Nephron (organoid): Measurements from ENCODE around the gene PHACTR1.
A peak's percentile ranks its signal among the peaks of the same experiment; 100 is the strongest.

ENCODE experiments used
- H3K27ac Mint-ChIP-seq, 3 experiments: 2 replicates each; pipeline ENCODE4 v1.8.0; 2020; ENCODE audit warnings: mixed read lengths in 3 of 3, mild to moderate bottlenecking in 2 of 3, moderate library complexity in 1 of 3
- H3K27me3 Mint-ChIP-seq: 2 replicates; pipeline ENCODE4 v1.8.0; 2021; ENCODE audit warnings: low read depth, mild to moderate bottlenecking, moderate library complexity, mixed read lengths
- H3K36me3 Mint-ChIP-seq: 2 replicates; pipeline ENCODE4 v1.8.0; 2020; ENCODE audit warnings: low read depth, mixed read lengths
- H3K4me1 Mint-ChIP-seq: 2 replicates; pipeline ENCODE4 v1.8.0; 2020; ENCODE audit warnings: mixed read lengths
- H3K4me3 Mint-ChIP-seq, 3 experiments: 2 replicates each; pipeline ENCODE4 v1.8.0; 2020; ENCODE audit warnings: mild to moderate bottlenecking in 3 of 3, mixed read lengths in 3 of 3, moderate library complexity in 2 of 3
- H3K9me3 Mint-ChIP-seq: 2 replicates; pipeline ENCODE4 v1.8.0; 2020; ENCODE audit warnings: mixed read lengths
- TF ChIP-seq, protein P1 (sequence below), 3 experiments: fragments of 200-600 bp; sonication (generic); IDR thresholded peaks; one replicate each; pipeline ENCODE4 v1.5.0; 2021; ENCODE audit warnings: antibody characterized with exemption in 3 of 3; ENCODE audit not compliant: unreplicated experiment in 3 of 3

PHACTR1 gene

DNA sequence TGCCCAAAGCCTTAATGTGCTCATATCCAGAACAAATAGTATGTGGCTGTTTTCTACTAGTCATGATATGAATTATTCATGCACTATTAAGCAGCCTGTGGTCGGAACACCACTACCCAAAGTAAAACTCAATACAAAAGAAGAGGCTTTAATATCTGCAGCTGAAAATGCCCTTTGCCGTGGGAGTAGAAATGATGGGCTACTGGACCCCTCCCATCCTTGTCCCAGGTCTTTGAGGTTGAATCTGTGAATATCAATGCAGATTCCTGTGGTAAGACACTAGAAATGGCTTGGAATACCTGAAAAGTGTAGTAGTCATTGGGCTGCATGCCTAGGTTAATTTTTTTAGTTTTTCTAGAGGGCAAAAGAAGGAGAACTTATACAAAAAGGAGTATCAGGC, 308.0 kb downstream of the PHACTR1 start:
- Mint-ChIP-seq H3K4me1 (peaks cover 19% of the 10 kb centered on the region), H3K27ac (no peak overlapping the region), H3K27me3 (peaks cover 10% of the 10 kb centered on the region), H3K4me3 (no peak overlapping the region), H3K9me3 (no peaks in the 10 kb centered on the region), H3K36me3 (no peaks in the 10 kb centered on the region)
- TF ChIP-seq, protein P1, sequence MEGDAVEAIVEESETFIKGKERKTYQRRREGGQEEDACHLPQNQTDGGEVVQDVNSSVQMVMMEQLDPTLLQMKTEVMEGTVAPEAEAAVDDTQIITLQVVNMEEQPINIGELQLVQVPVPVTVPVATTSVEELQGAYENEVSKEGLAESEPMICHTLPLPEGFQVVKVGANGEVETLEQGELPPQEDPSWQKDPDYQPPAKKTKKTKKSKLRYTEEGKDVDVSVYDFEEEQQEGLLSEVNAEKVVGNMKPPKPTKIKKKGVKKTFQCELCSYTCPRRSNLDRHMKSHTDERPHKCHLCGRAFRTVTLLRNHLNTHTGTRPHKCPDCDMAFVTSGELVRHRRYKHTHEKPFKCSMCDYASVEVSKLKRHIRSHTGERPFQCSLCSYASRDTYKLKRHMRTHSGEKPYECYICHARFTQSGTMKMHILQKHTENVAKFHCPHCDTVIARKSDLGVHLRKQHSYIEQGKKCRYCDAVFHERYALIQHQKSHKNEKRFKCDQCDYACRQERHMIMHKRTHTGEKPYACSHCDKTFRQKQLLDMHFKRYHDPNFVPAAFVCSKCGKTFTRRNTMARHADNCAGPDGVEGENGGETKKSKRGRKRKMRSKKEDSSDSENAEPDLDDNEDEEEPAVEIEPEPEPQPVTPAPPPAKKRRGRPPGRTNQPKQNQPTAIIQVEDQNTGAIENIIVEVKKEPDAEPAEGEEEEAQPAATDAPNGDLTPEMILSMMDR (IDR thresholded peaks at IDR 0.05; ENCODE audit: unreplicated experiment in 3 of 3), result no peak

DNA sequence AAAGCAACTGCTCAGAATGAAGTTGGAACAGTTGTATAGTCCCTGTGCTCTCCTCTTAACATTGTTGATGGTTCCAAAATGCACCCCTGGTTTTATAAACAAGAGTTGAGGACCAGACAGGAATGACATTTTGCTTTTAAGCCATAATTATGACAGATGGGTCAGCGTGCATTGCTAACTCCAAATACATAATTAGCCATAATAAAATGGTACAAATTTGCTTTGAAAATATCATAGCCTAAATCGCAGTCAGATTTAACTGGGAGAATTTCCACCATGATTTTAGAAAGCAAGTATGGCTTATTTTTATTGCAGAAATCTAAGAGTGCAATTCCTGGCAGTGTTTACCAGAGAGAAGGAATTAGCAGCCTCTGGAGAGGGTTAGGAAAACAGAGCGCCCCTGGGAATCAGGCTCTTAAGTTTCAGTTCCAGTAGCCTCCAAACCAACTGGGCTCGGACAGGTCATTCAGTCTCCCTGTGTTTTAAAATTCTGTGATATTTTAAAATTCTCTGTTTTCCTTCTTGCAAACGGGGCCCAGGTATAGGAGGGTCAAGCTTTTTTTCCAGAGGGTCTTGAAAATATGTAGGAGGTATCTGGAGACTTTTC, 309.4 kb downstream of the PHACTR1 start:
- Mint-ChIP-seq H3K4me1 (peaks cover 19% of the 10 kb centered on the region), H3K36me3 (no peaks in the 10 kb centered on the region), H3K27ac (no peak overlapping the region), H3K4me3 (no peak overlapping the region), H3K27me3 (peaks cover 3% of the 10 kb centered on the region), H3K9me3 (no peaks in the 10 kb centered on the region)
- TF ChIP-seq, protein P1 (IDR thresholded peaks at IDR 0.05; ENCODE audit: unreplicated experiment in 3 of 3), result no peak

DNA sequence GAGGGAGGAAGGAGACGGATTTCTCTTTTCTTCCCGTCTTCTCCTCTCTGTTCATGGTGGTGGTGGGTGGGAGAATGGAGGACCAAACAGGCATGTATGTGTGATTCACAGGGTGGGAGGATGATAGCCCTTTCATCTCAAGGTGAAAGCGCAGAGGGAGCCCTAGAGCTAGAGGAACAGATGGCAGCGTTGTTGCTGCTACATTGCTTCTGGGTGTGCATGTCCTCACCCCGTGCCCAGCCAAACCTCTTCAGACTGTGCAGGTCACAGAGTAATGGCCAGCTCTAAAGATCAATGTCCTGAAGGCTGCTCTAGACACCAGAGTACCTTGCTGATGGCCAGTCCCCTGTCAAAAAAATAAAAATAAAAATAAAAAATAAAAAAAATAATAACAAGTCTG, 310.0 kb downstream of the PHACTR1 start:
- no peaks in the 10 kb centered on the region for H3K36me3 Mint-ChIP-seq
- TF ChIP-seq, protein P1 (IDR thresholded peaks at IDR 0.05; ENCODE audit: unreplicated experiment in 3 of 3), result no peak
- no peaks in the 10 kb centered on the region for H3K9me3 Mint-ChIP-seq

DNA sequence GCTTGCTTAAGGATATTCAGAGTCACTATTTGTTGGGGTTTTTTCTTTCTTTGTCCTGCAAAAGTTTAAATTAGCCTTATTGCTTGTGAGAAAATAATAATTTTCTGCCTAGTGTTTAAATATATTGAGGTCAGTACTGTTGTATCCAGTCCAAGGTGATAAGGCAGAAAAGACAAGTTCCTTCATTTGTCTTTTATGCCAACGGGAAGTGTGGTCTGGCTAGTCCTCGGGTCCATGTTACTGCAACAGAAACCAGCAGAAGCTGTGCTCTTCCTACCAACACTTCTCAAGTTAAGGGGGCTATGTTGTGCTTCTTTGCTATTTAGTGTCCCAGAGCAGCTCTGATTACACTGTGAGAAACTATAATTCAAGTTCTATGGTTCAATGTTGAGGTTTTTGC, 310.6 kb downstream of the PHACTR1 start:
- TF ChIP-seq, protein P1 (IDR thresholded peaks at IDR 0.05; ENCODE audit: unreplicated experiment in 3 of 3), result no peak
- no peak overlapping the region for H3K4me3 Mint-ChIP-seq
- no peaks in the 10 kb centered on the region for H3K36me3 Mint-ChIP-seq
- H3K4me1 Mint-ChIP-seq, result peaks cover 19% of the 10 kb centered on the region
- no peak overlapping the region for H3K27ac Mint-ChIP-seq
- H3K27me3 Mint-ChIP-seq, result no peaks in the 10 kb centered on the region
- H3K9me3 Mint-ChIP-seq, result no peaks in the 10 kb centered on the region

More for the DNA sequence above, 310.0 kb downstream of the PHACTR1 start:
- Mint-ChIP-seq H3K27me3 (peaks cover 3% of the 10 kb centered on the region), H3K4me1 (peaks cover 19% of the 10 kb centered on the region), H3K4me3 (no peak overlapping the region), H3K27ac (peak overlapping the region in 1 of 3 experiments; percentile 16)

DNA sequence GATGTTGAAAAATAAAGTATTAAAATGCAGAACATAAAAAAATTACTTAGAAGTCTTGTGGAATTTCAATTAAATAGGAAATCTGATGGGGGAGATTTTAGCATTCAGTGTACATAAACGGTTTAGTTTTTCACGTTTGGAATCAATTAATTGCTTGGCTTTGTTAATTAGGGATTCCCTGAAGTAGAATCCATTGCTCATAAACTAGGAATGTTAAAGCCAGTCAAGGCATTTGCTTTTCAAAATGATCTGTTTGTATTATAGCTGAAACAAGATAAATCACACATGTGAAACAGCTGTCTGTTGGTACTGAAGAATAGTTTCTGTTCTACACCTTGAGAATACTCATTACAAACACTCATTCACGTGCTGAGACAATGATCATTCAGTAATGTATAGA, 313.8 kb downstream of the PHACTR1 start:
- TF ChIP-seq, protein P1 (IDR thresholded peaks at IDR 0.05; ENCODE audit: unreplicated experiment in 3 of 3), result no peak
- Mint-ChIP-seq H3K4me1 (peaks cover 17% of the 10 kb centered on the region), H3K27me3 (no peaks in the 10 kb centered on the region), H3K27ac (no peak overlapping the region), H3K4me3 (no peak overlapping the region), H3K9me3 (no peaks in the 10 kb centered on the region), H3K36me3 (no peaks in the 10 kb centered on the region)

DNA sequence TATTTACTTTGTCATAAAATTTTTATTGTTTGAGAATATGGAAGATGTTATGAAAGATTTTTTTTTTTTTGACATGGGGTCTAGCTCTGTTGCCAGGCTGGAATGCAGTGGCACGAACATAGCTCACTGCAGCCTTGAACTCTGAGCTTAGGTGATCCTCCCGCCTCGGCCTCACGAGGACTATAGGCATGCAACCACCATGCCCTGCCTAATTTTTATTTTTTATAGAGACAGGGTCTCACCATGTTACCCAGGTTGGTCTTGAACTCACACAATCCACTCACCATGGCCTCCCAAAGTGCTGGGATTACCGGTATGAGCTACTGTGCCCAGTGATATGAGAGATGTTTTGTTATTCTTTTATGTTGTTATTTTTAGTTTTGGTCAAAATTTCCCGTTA, 316.0 kb downstream of the PHACTR1 start:
- Mint-ChIP-seq H3K27ac (no peak overlapping the region), H3K27me3 (no peaks in the 10 kb centered on the region), H3K36me3 (no peaks in the 10 kb centered on the region), H3K4me1 (no peaks in the 10 kb centered on the region), H3K4me3 (no peak overlapping the region), H3K9me3 (no peaks in the 10 kb centered on the region)
- TF ChIP-seq, protein P1 (IDR thresholded peaks at IDR 0.05; ENCODE audit: unreplicated experiment in 3 of 3), result no peak
